Aorta (tissue), 5 donors: Measurements from ENCODE around the gene INSRR. TPM values are rescaled to one million over a fixed set of nuclear protein-coding genes. Genes with fewer than 3 reads are reported as not detected.

Source experiments
- ATAC-seq: fragments of 200-7000 bp; cut with Tn5 transposase; one replicate; pipeline ENCODE4 v1.9.1; 2022; ENCODE audit warnings: moderate library complexity; ENCODE audit not compliant: low FRiP score
- DNase-seq, 2 donors: peaks; one replicate each; pipeline ENCODE4 v3.0.0-alpha.2; 2020
- H3K27ac ChIP-seq, 2 donors: one replicate each; pipeline ENCODE4 v1.5.1; 2013; ENCODE audit warnings: low read length in 2 of 2, mild to moderate bottlenecking in 2 of 2, moderate library complexity in 2 of 2, control low read depth in 1 of 2, inconsistent platforms in 1 of 2, low read depth in 1 of 2
- H3K27me3 ChIP-seq, 2 donors: one replicate each; pipeline ENCODE4 v1.6.1; 2013; ENCODE audit warnings: control low read depth in 1 of 2, low read length in 1 of 2, mild to moderate bottlenecking in 1 of 2, moderate library complexity in 1 of 2; ENCODE audit not compliant: insufficient read depth in 2 of 2, control insufficient read depth in 1 of 2
- H3K36me3 ChIP-seq, 2 donors: one replicate each; pipeline ENCODE4 v1.6.1; 2013; ENCODE audit warnings: control low read depth in 1 of 2, low read length in 1 of 2, mild to moderate bottlenecking in 1 of 2; ENCODE audit not compliant: insufficient read depth in 2 of 2, control insufficient read depth in 1 of 2
- H3K4me1 ChIP-seq, 2 donors: one replicate each; pipeline ENCODE4 v1.6.1; 2013; ENCODE audit warnings: low read length in 2 of 2, control low read depth in 1 of 2, mild to moderate bottlenecking in 1 of 2, moderate library complexity in 1 of 2; ENCODE audit not compliant: insufficient read depth in 2 of 2, control insufficient read depth in 1 of 2
- H3K4me3 ChIP-seq, 2 donors: one replicate each; pipeline ENCODE4 v1.5.1; 2013; ENCODE audit warnings: low read length in 2 of 2, control low read depth in 1 of 2, mild to moderate bottlenecking in 1 of 2
- H3K9me3 ChIP-seq: one replicate; pipeline ENCODE4 v1.6.1; 2013; ENCODE audit warnings: mild to moderate bottlenecking, low read length; ENCODE audit not compliant: control insufficient read depth
- WGBS, 2 donors: extraction: QIAGEN DNeasy Blood & Tissue Kit; methylation state at CpG; one replicate each; pipeline ENCODE4 v1.1.7; 2013; 5-methylcytosine and 5-hydroxymethylcytosine counted together
- intact Hi-C, 2 donors: fragments of 100-400 bp; cut with DNase I; formaldehyde crosslinking; loops; one replicate each; pipeline versions ENCODE4 v1.14.2 to v1.15.0; 2022
- polyA plus RNA-seq, 2 donors: library from polyadenylated mRNA; stranded (reverse); fragments of 200-250 nt; gene quantifications; one replicate each; pipeline ENCODE4 v1.2.3, GENCODE V29; 2013
- total RNA-seq, 2 donors: library from RNA; stranded (reverse); fragmentation: NEBNext Ultra II Directional; extraction: Animal tissue kit (Norgen Biotek cat#: 25700); gene quantifications; one replicate each; pipeline ENCODE4 v1.2.1, GENCODE V29; 2021
- donor health status: healthy with polysubstance abuse.
- donor health status: Bipolar disorder and iron deficiency.
- donor health status: DM: no; HTN: no; CAD: no.
- donor health status: DM: no; HTN: no; CAD: no.
- donor health status: DM: yes; HTN: yes; CAD: no.

INSRR gene
- total and polyA plus RNA-seq, 4 donors, result 0.51 TPM; not detected in 3

DNA sequence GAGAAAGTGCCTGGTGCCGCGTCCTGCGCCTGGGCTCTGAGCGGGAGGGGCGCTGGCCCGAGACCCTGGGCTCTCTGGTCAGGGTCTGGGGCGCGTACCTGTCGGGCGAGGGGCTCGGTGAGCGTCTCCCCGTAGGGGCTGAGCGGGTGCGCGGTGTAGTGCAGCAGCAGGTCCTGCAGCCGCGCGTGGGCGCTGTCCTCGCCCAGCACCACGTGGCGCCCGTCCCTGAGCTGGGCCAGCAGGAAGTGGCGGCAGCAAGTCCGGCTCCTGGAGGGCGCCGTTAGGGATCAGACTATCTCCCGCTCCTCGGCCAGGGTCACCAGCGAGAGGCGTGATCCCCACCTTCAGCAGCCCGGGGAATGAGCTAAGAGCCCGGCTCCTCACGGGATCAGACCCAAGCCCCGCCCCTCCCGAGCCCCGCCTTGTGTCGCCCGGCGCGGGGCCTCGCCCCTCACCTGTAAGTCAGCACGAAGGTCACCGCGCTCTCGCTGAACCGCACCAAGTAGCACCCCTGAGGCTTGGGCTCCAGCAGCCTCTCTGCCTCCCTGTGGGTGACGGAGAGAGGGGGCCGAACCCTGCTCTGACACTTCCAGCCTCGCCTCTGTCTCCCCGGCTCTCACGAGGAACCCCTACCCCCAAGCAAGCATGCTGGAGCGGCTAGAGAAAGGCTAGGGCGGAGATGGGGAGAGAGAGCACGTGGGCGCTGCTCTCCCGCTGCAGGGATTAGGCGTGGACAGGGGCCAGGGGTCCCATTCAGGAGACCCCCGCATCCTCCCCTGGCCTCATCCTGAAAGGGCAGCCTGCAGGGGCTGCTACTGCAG, 45.0 kb downstream of the INSRR start:
- Histone ChIP-seq H3K36me3 (no peaks in the 10 kb centered on the region), H3K27ac (no peak overlapping the region), H3K9me3 (no peaks in the 10 kb centered on the region), H3K4me1 (no peaks in the 10 kb centered on the region), H3K4me3 (peak overlapping the region in 1 of 2 donors; percentile 3), H3K27me3 (no peaks in the 10 kb centered on the region)
- ATAC-seq (peak; percentile 77), DNase-seq (peak; percentile 82 to 88)
- intact Hi-C loops, result no loop called here
- 10 to 16% methylated on average over 41 to 60 of the region's 60 CpGs for WGBS, 2 donors

DNA sequence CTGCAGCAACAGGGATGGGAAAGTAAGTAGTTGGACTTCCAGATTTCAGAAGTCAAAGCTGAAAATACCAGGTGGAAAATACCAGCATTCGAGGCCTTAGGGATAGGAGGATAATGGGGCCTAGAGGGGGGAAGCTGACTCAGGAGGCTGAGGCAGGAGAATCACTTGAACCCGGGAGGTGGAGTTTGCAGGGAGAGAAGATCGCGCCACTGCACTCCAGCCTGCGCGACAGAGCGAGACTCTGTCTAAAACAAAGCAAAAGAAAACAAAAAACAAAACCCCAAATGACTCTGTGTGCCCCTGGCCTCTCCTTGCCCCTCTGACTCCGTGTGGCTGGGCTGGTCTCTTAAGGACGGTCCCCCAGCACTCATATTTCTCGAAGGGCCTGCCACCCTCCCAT, 45.6 kb downstream of the INSRR start:
- H3K4me3 ChIP-seq, result no peak overlapping the region
- H3K9me3 ChIP-seq, result no peaks in the 10 kb centered on the region
- H3K4me1 ChIP-seq, result no peaks in the 10 kb centered on the region
- no peaks in the 10 kb centered on the region for H3K27me3 ChIP-seq
- no peaks in the 10 kb centered on the region for H3K36me3 ChIP-seq
- no peak for ATAC-seq
- WGBS, 2 donors, result 36 to 40% methylated on average over 10 of the region's 10 CpGs
- intact Hi-C loops, result no loop called here
- DNase-seq, result no peak
- no peak overlapping the region for H3K27ac ChIP-seq

DNA sequence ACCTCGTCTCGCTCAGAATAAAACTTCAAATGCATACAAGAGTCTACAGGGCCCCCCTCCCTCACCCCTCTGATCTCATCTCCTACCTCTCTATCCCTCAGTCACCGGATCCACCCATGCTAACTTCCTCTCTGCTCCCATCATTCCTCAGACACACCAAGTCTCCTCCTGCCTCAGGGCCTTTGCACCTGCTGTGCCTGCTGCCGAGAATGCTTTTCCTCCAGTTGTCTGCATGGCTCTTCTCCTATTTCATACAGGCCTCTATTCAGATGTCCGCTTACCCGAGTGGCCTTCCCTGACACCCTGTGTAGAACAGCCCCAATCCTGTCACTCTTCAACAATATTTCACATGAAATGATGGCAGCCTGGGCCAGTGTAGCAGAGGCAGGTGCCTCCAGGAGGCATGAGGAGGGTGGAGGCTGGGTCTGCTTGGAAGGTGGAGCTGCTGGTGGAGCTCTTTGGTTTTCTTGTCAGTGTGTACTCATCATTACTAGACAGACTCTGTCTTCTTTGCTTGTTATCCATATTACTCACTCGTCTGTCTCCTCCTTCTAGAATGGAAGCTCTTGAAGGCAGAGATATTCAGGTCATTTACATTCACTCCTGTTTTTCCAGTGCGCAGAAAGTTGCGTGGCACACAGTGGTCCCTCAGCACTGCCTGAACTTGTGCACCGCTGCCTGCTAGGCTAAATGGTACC, 46.5 kb downstream of the INSRR start:
- Histone ChIP-seq H3K4me1 (no peaks in the 10 kb centered on the region), H3K4me3 (no peak overlapping the region), H3K27me3 (no peaks in the 10 kb centered on the region), H3K36me3 (no peaks in the 10 kb centered on the region), H3K27ac (no peak overlapping the region), H3K9me3 (no peaks in the 10 kb centered on the region)
- intact Hi-C loops, result no loop called here
- DNase-seq (peak in 1 of 2 donors; percentile 27), ATAC-seq (no peak)
- WGBS, 2 donors, result 97 to 100% methylated on average over 10 of the region's 10 CpGs

DNA sequence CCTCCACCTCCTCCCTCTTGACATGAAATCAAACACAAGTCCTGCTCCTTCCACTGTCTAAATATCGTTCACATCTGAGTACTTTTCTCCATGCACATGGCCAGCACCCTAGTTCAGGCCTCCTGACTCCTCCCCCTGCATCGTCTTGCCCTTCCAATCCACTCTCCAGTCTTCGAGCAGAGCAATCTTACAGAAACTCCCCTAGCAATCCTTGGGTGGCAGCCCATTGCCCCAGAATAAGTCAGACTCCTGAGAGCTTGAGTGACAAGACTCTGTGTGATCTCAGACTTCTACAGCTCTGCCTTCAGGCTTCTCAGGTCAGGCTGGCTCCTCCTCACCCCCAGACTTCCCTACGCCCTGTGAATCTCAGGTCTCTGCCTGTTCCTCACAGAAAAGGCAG, 47.7 kb downstream of the INSRR start:
- Histone ChIP-seq H3K9me3 (no peaks in the 10 kb centered on the region), H3K4me1 (no peaks in the 10 kb centered on the region), H3K4me3 (no peak overlapping the region), H3K27ac (no peak overlapping the region), H3K27me3 (no peaks in the 10 kb centered on the region), H3K36me3 (no peaks in the 10 kb centered on the region)
- ATAC-seq (no peak), DNase-seq (no peak)
- 48 to 50% methylated on average over 4 of the region's 4 CpGs for WGBS, 2 donors
- intact Hi-C loops, result no loop called here

DNA sequence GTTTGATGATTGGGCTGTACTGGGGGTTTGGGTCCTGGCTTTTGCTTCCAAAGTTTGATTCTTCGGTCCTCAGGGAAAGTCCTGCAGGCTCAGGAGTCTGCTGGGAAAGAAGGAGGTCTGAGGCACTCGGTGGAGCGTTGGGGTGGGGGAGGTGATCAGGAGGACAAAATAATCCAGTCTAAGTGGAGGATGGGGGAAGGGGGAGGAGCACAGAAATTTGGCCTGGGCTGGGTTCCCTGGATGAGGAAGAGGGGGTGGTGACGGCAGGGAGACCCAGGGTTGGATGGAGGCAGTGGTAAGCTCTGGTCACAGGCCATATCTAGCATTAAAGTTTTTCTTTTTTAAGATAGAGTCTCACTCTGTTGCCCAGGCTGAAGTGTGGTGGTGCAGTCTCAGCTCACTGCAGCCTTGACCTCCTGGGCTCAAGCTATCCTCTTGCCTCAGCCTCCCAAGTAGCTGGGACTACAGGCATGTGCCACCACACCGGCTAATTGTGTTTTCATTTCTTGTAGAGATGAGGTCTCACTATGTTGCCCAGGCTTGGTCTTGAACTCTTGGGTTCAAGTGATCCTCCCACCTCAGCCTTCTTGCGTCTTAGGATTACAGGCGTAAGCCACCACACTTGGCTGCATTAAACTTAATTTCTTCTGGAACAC, 49.1 kb downstream of the INSRR start:
- no peaks in the 10 kb centered on the region for H3K27me3 ChIP-seq
- peak in 1 of 2 donors; percentile 32 for DNase-seq
- no peak overlapping the region for H3K27ac ChIP-seq
- H3K36me3 ChIP-seq, result no peaks in the 10 kb centered on the region
- no peak overlapping the region for H3K4me3 ChIP-seq
- no peaks in the 10 kb centered on the region for H3K9me3 ChIP-seq
- ATAC-seq, result no peak
- H3K4me1 ChIP-seq, result no peaks in the 10 kb centered on the region
- 85 to 90% methylated on average over 7 of the region's 7 CpGs for WGBS, 2 donors
- intact Hi-C loops, result no loop called here

DNA sequence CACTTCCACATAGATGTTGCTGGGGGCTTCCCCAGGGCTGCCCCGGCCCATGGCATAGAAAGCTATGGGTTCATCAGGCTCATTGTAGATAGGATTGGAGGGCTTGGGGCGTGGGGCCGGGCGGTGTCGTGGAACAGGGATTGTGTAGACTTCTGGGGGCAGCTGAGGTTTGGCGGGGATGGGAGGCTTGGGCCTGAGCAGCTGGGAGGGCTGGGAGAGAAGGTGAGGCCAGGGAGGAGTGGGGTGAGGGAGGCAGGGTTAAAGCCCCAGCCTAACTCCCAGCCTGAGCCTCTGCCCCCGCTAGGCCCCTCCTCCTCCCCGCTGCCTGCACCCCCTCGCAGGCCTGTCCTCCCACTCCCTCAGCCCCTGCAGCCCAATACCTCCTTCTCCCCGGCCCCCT, 49.6 kb downstream of the INSRR start:
- no peaks in the 10 kb centered on the region for H3K9me3 ChIP-seq
- H3K27ac ChIP-seq, result no peak overlapping the region
- H3K4me1 ChIP-seq, result no peaks in the 10 kb centered on the region
- H3K27me3 ChIP-seq, result no peaks in the 10 kb centered on the region
- DNase-seq (no peak), ATAC-seq (no peak)
- intact Hi-C loops, result no loop called here
- H3K36me3 ChIP-seq, result no peaks in the 10 kb centered on the region
- 95 to 96% methylated on average over 8 to 10 of the region's 10 CpGs for WGBS, 2 donors
- H3K4me3 ChIP-seq, result no peak overlapping the region

DNA sequence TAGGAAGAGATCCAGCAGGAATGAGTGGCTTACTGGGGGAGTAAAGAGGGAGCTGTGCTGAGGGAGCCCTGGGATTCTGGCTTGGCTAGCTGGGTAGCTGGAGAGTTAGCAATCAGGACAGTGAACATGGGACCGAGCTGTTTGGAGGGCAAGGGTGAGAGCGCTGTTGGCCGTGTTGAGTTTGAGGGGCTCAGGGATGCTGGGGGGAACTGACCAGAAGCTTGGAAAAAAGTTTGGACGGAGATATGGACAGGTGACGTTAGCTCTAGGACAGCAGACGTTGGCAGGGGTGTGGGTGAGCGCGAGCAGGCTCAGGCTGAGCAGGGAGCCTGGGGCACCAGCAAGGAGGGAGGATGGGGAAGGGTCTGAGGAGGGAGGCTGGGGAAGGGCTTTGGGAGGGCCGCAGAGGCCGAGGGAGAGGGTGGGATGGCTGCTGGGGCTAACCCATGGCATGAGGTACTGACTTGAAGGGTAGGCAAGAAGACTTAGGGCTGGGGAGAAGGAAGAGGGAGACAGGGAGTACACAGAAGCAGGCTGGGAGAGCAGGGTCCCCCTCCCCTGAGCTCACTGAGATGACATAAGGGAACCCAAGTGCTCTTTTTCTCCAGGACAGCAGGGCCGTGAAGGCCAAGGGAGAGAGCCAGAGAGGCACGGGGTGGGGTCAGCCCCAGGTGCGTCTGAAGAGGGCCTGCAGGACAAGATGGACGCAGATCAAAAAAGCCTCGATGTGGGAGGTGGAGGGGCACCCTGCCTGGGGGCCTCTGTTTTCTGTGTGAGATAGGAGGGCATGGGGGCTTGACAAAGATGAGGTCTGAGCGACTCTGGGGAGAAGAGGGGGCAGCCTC, 50.5 kb downstream of the INSRR start:
- DNase-seq (no peak), ATAC-seq (no peak)

DNA sequence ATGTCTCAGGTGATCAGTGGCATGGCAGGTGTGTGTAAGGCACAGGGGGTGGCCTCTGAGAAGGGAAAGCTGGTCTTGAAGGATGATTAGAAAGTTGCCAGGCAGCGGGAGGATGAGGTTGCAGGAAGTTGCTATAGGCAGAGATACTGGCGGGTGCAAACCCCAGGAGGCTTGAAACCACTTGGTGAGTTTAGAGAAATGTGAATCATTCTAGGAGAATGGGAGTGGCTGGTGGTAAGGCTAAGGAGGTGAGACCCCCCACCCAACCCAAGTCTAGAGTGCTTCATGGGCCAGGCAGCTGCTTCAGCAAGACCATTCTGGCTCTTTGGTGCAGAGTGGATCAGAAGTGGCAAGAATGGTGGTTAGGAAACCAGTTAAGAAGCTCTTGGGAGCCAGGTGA, 51.3 kb downstream of the INSRR start:
- H3K27me3 ChIP-seq, result no peaks in the 10 kb centered on the region
- WGBS, 2 donors, result 88 to 92% methylated on average over 2 of the region's 2 CpGs
- H3K9me3 ChIP-seq, result no peaks in the 10 kb centered on the region
- no peaks in the 10 kb centered on the region for H3K4me1 ChIP-seq
- DNase-seq (no peak), ATAC-seq (no peak)
- intact Hi-C loops, result no loop called here
- H3K4me3 ChIP-seq, result no peak overlapping the region
- no peak overlapping the region for H3K27ac ChIP-seq
- no peaks in the 10 kb centered on the region for H3K36me3 ChIP-seq

More for the DNA sequence above, 50.5 kb downstream of the INSRR start:
- H3K27me3 ChIP-seq, result no peaks in the 10 kb centered on the region
- no peak overlapping the region for H3K27ac ChIP-seq
- no peaks in the 10 kb centered on the region for H3K4me1 ChIP-seq
- H3K4me3 ChIP-seq, result no peak overlapping the region
- no peaks in the 10 kb centered on the region for H3K9me3 ChIP-seq
- no peaks in the 10 kb centered on the region for H3K36me3 ChIP-seq
- intact Hi-C loops, result no loop called here
- 89 to 92% methylated on average over 15 to 16 of the region's 16 CpGs for WGBS, 2 donors
